ENCODE measurements around the gene HHAT.

HHAT gene

GRCh38 chr1:210371916-210372315, 43.2 kb downstream of the HHAT start:
- TF ChIP-seq JUND (IDR thresholded peaks at IDR 0.05; ENCODE audit: low read depth), result no peak
- in situ Hi-C loops (cut with HindIII; ENCODE audit: low pct_unique_long_range_greater_than_20kb, low sequenced_read_pairs), result no loop called here
- peak in 1 of 2 experiments; percentile 66 for DNase-seq (ENCODE audit: low read depth in 1 of 2, low spot score in 1 of 2)

GRCh38 chr1:210372491-210372890, 43.8 kb downstream of the HHAT start:
- in situ Hi-C loops (cut with HindIII; ENCODE audit: low pct_unique_long_range_greater_than_20kb, low sequenced_read_pairs), result no loop called here
- DNase-seq (ENCODE audit: low read depth in 1 of 2, low spot score in 1 of 2), result peak in 1 of 2 experiments; percentile 32
- no peak for TF ChIP-seq JUND (IDR thresholded peaks at IDR 0.05; ENCODE audit: low read depth)

- DNase-seq (ENCODE audit: low read depth in 1 of 2, low spot score in 1 of 2), result no peak
- in situ Hi-C loops (cut with HindIII; ENCODE audit: low pct_unique_long_range_greater_than_20kb, low sequenced_read_pairs), result no loop called here
- TF ChIP-seq JUND (IDR thresholded peaks at IDR 0.05; ENCODE audit: low read depth), result no peak
Observed at GRCh38 chr1:210372931-210373627, 44.4 kb downstream of the HHAT start.

- DNase-seq (ENCODE audit: low read depth in 1 of 2, low spot score in 1 of 2), result no peak
- in situ Hi-C loops (cut with HindIII; ENCODE audit: low pct_unique_long_range_greater_than_20kb, low sequenced_read_pairs), result no loop called here
- TF ChIP-seq JUND (IDR thresholded peaks at IDR 0.05; ENCODE audit: low read depth), result no peak
Observed at GRCh38 chr1:210373628-210373877, 44.9 kb downstream of the HHAT start.

GRCh38 chr1:210373878-210374599, 45.3 kb downstream of the HHAT start:
- in situ Hi-C loops (cut with HindIII; ENCODE audit: low pct_unique_long_range_greater_than_20kb, low sequenced_read_pairs), result no loop called here
- DNase-seq (ENCODE audit: low read depth in 1 of 2, low spot score in 1 of 2), result peak in 1 of 2 experiments; percentile 98
- TF ChIP-seq JUND (IDR thresholded peaks at IDR 0.05; ENCODE audit: low read depth), result peak; percentile 68; the same call in 1 of the 2 replicates

GRCh38 chr1:210374600-210374953, 45.9 kb downstream of the HHAT start:
- in situ Hi-C loops (cut with HindIII; ENCODE audit: low pct_unique_long_range_greater_than_20kb, low sequenced_read_pairs), result no loop called here
- no peak for TF ChIP-seq JUND (IDR thresholded peaks at IDR 0.05; ENCODE audit: low read depth)
- DNase-seq (ENCODE audit: low read depth in 1 of 2, low spot score in 1 of 2), result no peak

GRCh38 chr1:210376836-210377372, 48.2 kb downstream of the HHAT start:
- in situ Hi-C loops (cut with HindIII; ENCODE audit: low pct_unique_long_range_greater_than_20kb, low sequenced_read_pairs), result no loop called here
- TF ChIP-seq JUND (IDR thresholded peaks at IDR 0.05; ENCODE audit: low read depth), result no peak
- DNase-seq (ENCODE audit: low read depth in 1 of 2, low spot score in 1 of 2), result no peak

- DNase-seq (ENCODE audit: low read depth in 1 of 2, low spot score in 1 of 2), result no peak
- in situ Hi-C loops (cut with HindIII; ENCODE audit: low pct_unique_long_range_greater_than_20kb, low sequenced_read_pairs), result no loop called here
- no peak for TF ChIP-seq JUND (IDR thresholded peaks at IDR 0.05; ENCODE audit: low read depth)
Observed at GRCh38 chr1:210377731-210378333, 49.1 kb downstream of the HHAT start.

- in situ Hi-C loops (cut with HindIII; ENCODE audit: low pct_unique_long_range_greater_than_20kb, low sequenced_read_pairs), result no loop called here
- DNase-seq (ENCODE audit: low read depth in 1 of 2, low spot score in 1 of 2), result no peak
- TF ChIP-seq JUND (IDR thresholded peaks at IDR 0.05; ENCODE audit: low read depth), result no peak
Observed at GRCh38 chr1:210378736-210379135, 50.0 kb downstream of the HHAT start.

GRCh38 chr1:210381934-210382333, 53.2 kb downstream of the HHAT start:
- no peak for TF ChIP-seq JUND (IDR thresholded peaks at IDR 0.05; ENCODE audit: low read depth)
- no peak for DNase-seq (ENCODE audit: low read depth in 1 of 2, low spot score in 1 of 2)
- in situ Hi-C loops (cut with HindIII; ENCODE audit: low pct_unique_long_range_greater_than_20kb, low sequenced_read_pairs), result no loop called here

GRCh38 chr1:210384625-210385024, 55.9 kb downstream of the HHAT start:
- in situ Hi-C loops (cut with HindIII; ENCODE audit: low pct_unique_long_range_greater_than_20kb, low sequenced_read_pairs), result no loop called here
- 0 out of 2 replicates have a peak, but pooled peaks have one; percentile 26 for TF ChIP-seq JUND (IDR thresholded peaks at IDR 0.05; ENCODE audit: low read depth)
- DNase-seq (ENCODE audit: low read depth in 1 of 2, low spot score in 1 of 2), result peak; percentile 47 to 74

GRCh38 chr1:210385228-210385627, 56.5 kb downstream of the HHAT start:
- in situ Hi-C loops (cut with HindIII; ENCODE audit: low pct_unique_long_range_greater_than_20kb, low sequenced_read_pairs), result no loop called here
- TF ChIP-seq JUND (IDR thresholded peaks at IDR 0.05; ENCODE audit: low read depth), result no peak

GRCh38 chr1:210394281-210394821, 65.6 kb downstream of the HHAT start:
- in situ Hi-C loops (cut with HindIII; ENCODE audit: low pct_unique_long_range_greater_than_20kb, low sequenced_read_pairs), result no loop called here
- no peak for TF ChIP-seq JUND (IDR thresholded peaks at IDR 0.05; ENCODE audit: low read depth)
- no peak for DNase-seq (ENCODE audit: low read depth in 1 of 2, low spot score in 1 of 2)

More at GRCh38 chr1:210385228-210385627, 56.5 kb downstream of the HHAT start:
- DNase-seq (ENCODE audit: low read depth in 1 of 2, low spot score in 1 of 2), result no peak
